H9 (cell line): ENCODE data around the gene CRACR2B. TPM values are rescaled to one million over a fixed set of nuclear protein-coding genes. Genes with fewer than 3 reads are reported as not detected.

ENCODE experiments used
- DNase-seq: peaks from one replicate; pipeline ENCODE4 v3.0.0-alpha.2; 2017
- H2AFZ ChIP-seq: one replicate; pipeline ENCODE4 v1.6.1; 2013; ENCODE audit warnings: mild to moderate bottlenecking, low read length, control low read depth, moderate library complexity
- H2AK5ac ChIP-seq: 2 replicates; pipeline ENCODE4 v1.6.1; 2013; ENCODE audit warnings: low read length, control low read depth, mixed read lengths; ENCODE audit not compliant: insufficient read length
- H2BK120ac ChIP-seq: one replicate; pipeline ENCODE4 v1.6.1; 2013; ENCODE audit warnings: low read depth, mild to moderate bottlenecking, low read length, control low read depth, inconsistent platforms; ENCODE audit not compliant: poor library complexity, severe bottlenecking
- H2BK12ac ChIP-seq: 2 replicates; pipeline ENCODE4 v1.6.1; 2013; ENCODE audit warnings: low read length, control low read depth, mixed read lengths, low read depth; ENCODE audit not compliant: insufficient read length
- H2BK15ac ChIP-seq: 2 replicates; pipeline ENCODE4 v1.6.1; 2013; ENCODE audit warnings: low read depth, low read length, control low read depth
- H2BK20ac ChIP-seq: one replicate; pipeline ENCODE4 v1.6.1; 2013; ENCODE audit warnings: low read depth, mild to moderate bottlenecking, low read length, control low read depth, inconsistent platforms; ENCODE audit not compliant: poor library complexity, severe bottlenecking
- H2BK5ac ChIP-seq: 2 replicates; pipeline ENCODE4 v1.6.1; 2013; ENCODE audit warnings: low read length, control low read depth, mixed read lengths; ENCODE audit not compliant: insufficient read length
- H3K14ac ChIP-seq: 2 replicates; pipeline ENCODE4 v1.6.1; 2013; ENCODE audit warnings: low read length, control low read depth; ENCODE audit not compliant: insufficient read depth
- H3K18ac ChIP-seq: 2 replicates; pipeline ENCODE4 v1.6.1; 2013; ENCODE audit warnings: low read depth, mild to moderate bottlenecking, mixed read lengths, low read length, control low read depth; ENCODE audit not compliant: insufficient read length
- H3K23ac ChIP-seq: 2 replicates; pipeline ENCODE4 v1.6.1; 2013; ENCODE audit warnings: low read length, control low read depth, mixed read lengths, low read depth; ENCODE audit not compliant: insufficient read length
- H3K23me2 ChIP-seq: 2 replicates; pipeline ENCODE4 v1.6.1; 2013; ENCODE audit warnings: low read depth, mild to moderate bottlenecking, mixed read lengths, low read length, control low read depth; ENCODE audit not compliant: insufficient read length, poor library complexity, severe bottlenecking
- H3K27ac ChIP-seq: 2 replicates; pipeline ENCODE4 v1.5.1; 2013; ENCODE audit warnings: low read length, control low read depth, mixed read lengths, low read depth; ENCODE audit not compliant: insufficient read length
- H3K27me3 ChIP-seq: 2 replicates; pipeline ENCODE4 v1.6.1; 2013; ENCODE audit warnings: low read length, control low read depth, inconsistent platforms; ENCODE audit not compliant: insufficient read depth
- H3K4ac ChIP-seq: 2 replicates; pipeline ENCODE4 v1.6.1; 2013; ENCODE audit warnings: low read depth, mild to moderate bottlenecking, control low read depth, inconsistent platforms, low read length, moderate library complexity
- H3K4me1 ChIP-seq: 2 replicates; pipeline ENCODE4 v1.6.1; 2013; ENCODE audit warnings: low read length, control low read depth, inconsistent platforms; ENCODE audit not compliant: insufficient read depth
- H3K4me2 ChIP-seq: 2 replicates; pipeline ENCODE4 v1.6.1; 2013; ENCODE audit warnings: low read length, control low read depth, mixed read lengths; ENCODE audit not compliant: insufficient read length, insufficient read depth
- H3K56ac ChIP-seq: 2 replicates; pipeline ENCODE4 v1.6.1; 2013; ENCODE audit warnings: low read depth, mild to moderate bottlenecking, mixed read lengths, low read length, control low read depth; ENCODE audit not compliant: insufficient read length
- H3K79me1 ChIP-seq: 2 replicates; pipeline ENCODE4 v1.6.1; 2013; ENCODE audit warnings: low read depth, mild to moderate bottlenecking, moderate library complexity, low read length, control low read depth, inconsistent platforms; ENCODE audit not compliant: insufficient read depth, poor library complexity, severe bottlenecking
- H3K79me2 ChIP-seq: 2 replicates; pipeline ENCODE4 v1.6.1; 2013; ENCODE audit warnings: low read length, control low read depth, inconsistent platforms; ENCODE audit not compliant: insufficient read depth
- H3K9ac ChIP-seq: 2 replicates; pipeline ENCODE4 v1.6.1; 2013; ENCODE audit warnings: low read length, control low read depth, mixed read lengths; ENCODE audit not compliant: insufficient read length; ENCODE audit errors: extremely low read depth
- H3K9me3 ChIP-seq: one replicate; pipeline ENCODE4 v1.6.1; 2013; ENCODE audit warnings: low read depth, low read length, inconsistent platforms; ENCODE audit not compliant: control insufficient read depth
- H3T11ph ChIP-seq: one replicate; pipeline ENCODE4 v1.6.1; 2013; ENCODE audit warnings: mild to moderate bottlenecking, low read length, control low read depth, inconsistent platforms
- H4K20me1 ChIP-seq: one replicate; pipeline ENCODE4 v1.6.1; 2013; ENCODE audit not compliant: control insufficient read depth, insufficient read length, insufficient read depth
- H4K5ac ChIP-seq: 2 replicates; pipeline ENCODE4 v1.6.1; 2013; ENCODE audit warnings: low read depth, mild to moderate bottlenecking, mixed read lengths, low read length, control low read depth; ENCODE audit not compliant: insufficient read length
- H4K8ac ChIP-seq: replicated peaks from 2 replicates; pipeline ENCODE4 v1.6.1; 2013; ENCODE audit warnings: low read length, control low read depth, mixed read lengths, low read depth; ENCODE audit not compliant: insufficient read length
- H4K91ac ChIP-seq: 2 replicates; pipeline ENCODE4 v1.6.1; 2013; ENCODE audit warnings: low read depth, mild to moderate bottlenecking, moderate library complexity, mixed read lengths, low read length, control low read depth; ENCODE audit not compliant: insufficient read length
- H3K27ac Mint-ChIP-seq, 3 experiments: 2 replicates in 2 of 3; 3 replicates in 1 of 3; pipeline ENCODE4 v1.8.0; 2020 to 2021; ENCODE audit warnings: mixed read lengths in 3 of 3, mild to moderate bottlenecking in 1 of 3, moderate library complexity in 1 of 3
- H3K27me3 Mint-ChIP-seq: 2 replicates; pipeline ENCODE4 v1.8.0; 2021; ENCODE audit warnings: low read depth, mild to moderate bottlenecking, moderate library complexity, mixed read lengths
- H3K36me3 Mint-ChIP-seq, 3 experiments: 2 replicates in 2 of 3; 3 replicates in 1 of 3; pipeline ENCODE4 v1.8.0; 2020 to 2021; ENCODE audit warnings: low read depth in 3 of 3, mixed read lengths in 3 of 3; ENCODE audit not compliant: insufficient read depth in 1 of 3
- H3K4me1 Mint-ChIP-seq, 2 experiments: 2 replicates each; pipeline ENCODE4 v1.8.0; 2020; ENCODE audit warnings: mixed read lengths in 2 of 2
- H3K4me3 Mint-ChIP-seq, 2 experiments: 2 replicates in 1 of 2; 3 replicates in 1 of 2; pipeline ENCODE4 v1.8.0; 2020 to 2021; ENCODE audit warnings: mild to moderate bottlenecking in 2 of 2, mixed read lengths in 2 of 2, moderate library complexity in 1 of 2
- H3K9me3 Mint-ChIP-seq, 2 experiments: 2 replicates in 1 of 2; 3 replicates in 1 of 2; pipeline ENCODE4 v1.8.0; 2020; ENCODE audit warnings: mild to moderate bottlenecking in 2 of 2, mixed read lengths in 2 of 2, moderate library complexity in 1 of 2
- WGBS: extraction: QIAGEN DNeasy Blood & Tissue Kit; methylation state at CpG from one replicate; pipeline ENCODE4 v1.1.7; 2013; ENCODE audit warnings: missing lambda C conversion rate, low lambda C conversion rate, mixed read lengths; ENCODE audit not compliant: insufficient read length; ENCODE audit errors: extremely low coverage; 5-methylcytosine and 5-hydroxymethylcytosine counted together
- total RNA-seq: library from RNA; stranded (reverse); gene quantifications from 2 replicates; pipeline ENCODE4 v1.2.1, GENCODE V29; 2021
- TF ChIP-seq, protein P1 (sequence below): fragments of 200-600 bp; sonication (generic); conservative IDR thresholded peaks from 3 replicates; pipeline ENCODE4 v1.8.0; 2021; ENCODE audit warnings: antibody characterized with exemption, mild to moderate bottlenecking

Gene CRACR2B
- total RNA-seq, 1 experiment from 2014 or later = 29.0 TPM

DNA sequence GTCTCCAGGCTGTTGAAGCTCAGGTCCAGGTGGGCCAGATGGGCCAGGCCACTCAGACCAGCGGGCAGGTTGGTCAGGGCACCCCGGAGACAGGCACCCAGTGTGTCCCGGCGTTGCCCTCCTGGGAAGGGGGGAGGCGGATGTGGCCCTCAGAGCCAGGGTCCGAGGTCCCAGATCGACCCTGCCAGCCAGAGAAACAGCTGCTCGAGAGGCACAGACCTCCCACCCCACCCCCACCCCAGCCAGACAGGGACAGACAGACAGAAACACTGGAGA lies 24.3 kb upstream of the CRACR2B start:
- Histone ChIP-seq H4K5ac (no peak overlapping the region), H3K4me2 (no peak overlapping the region)

More for the DNA sequence above, 24.3 kb upstream of the CRACR2B start:
- Histone ChIP-seq H4K91ac (no peak overlapping the region), H3K56ac (no peak overlapping the region), H2BK20ac (no peak overlapping the region), H2BK5ac (no peak overlapping the region), H3K23ac (no peak overlapping the region), H4K8ac (no peak overlapping the region), H3K4me1 (no peaks in the 10 kb centered on the region), H2AK5ac (no peak overlapping the region), H3K9ac (no peak overlapping the region), H3K23me2 (peaks cover 7% of the 10 kb centered on the region), H3K79me2 (no peaks in the 10 kb centered on the region), H3K27ac (no peak overlapping the region), H3K79me1 (no peaks in the 10 kb centered on the region), H3K27me3 (no peaks in the 10 kb centered on the region), H2BK15ac (no peak overlapping the region), H2AFZ (no peak overlapping the region), H3K4ac (no peak overlapping the region), H3T11ph (no peak overlapping the region), H3K14ac (no peak overlapping the region), H3K18ac (no peak overlapping the region), H4K20me1 (no peaks in the 10 kb centered on the region), H2BK120ac (no peak overlapping the region), H2BK12ac (no peak overlapping the region), H3K9me3 (no peaks in the 10 kb centered on the region)
- no peak for DNase-seq
- peaks cover 8 to 13% of the 10 kb centered on the region in 2 experiments for H3K4me1 Mint-ChIP-seq
- H3K36me3 Mint-ChIP-seq = peaks cover 2 to 8% (median 8%) of the 10 kb centered on the region in 3 experiments; a peak in 5 of 7 replicates
- no peaks in the 10 kb centered on the region for H3K9me3 Mint-ChIP-seq
- TF ChIP-seq, protein P1, sequence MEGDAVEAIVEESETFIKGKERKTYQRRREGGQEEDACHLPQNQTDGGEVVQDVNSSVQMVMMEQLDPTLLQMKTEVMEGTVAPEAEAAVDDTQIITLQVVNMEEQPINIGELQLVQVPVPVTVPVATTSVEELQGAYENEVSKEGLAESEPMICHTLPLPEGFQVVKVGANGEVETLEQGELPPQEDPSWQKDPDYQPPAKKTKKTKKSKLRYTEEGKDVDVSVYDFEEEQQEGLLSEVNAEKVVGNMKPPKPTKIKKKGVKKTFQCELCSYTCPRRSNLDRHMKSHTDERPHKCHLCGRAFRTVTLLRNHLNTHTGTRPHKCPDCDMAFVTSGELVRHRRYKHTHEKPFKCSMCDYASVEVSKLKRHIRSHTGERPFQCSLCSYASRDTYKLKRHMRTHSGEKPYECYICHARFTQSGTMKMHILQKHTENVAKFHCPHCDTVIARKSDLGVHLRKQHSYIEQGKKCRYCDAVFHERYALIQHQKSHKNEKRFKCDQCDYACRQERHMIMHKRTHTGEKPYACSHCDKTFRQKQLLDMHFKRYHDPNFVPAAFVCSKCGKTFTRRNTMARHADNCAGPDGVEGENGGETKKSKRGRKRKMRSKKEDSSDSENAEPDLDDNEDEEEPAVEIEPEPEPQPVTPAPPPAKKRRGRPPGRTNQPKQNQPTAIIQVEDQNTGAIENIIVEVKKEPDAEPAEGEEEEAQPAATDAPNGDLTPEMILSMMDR = no peak
- no peak overlapping the region for H3K27ac Mint-ChIP-seq
- no CpG with 5 or more reads among the region's 8 CpGs for WGBS
- no peaks in the 10 kb centered on the region for H3K27me3 Mint-ChIP-seq
- H3K4me3 Mint-ChIP-seq = 0 out of 5 replicates have a peak overlapping the region, but pooled peaks of 1 of the 2 experiments have one; percentile 64
